ENCODE measurements around the gene COLGALT1.
"Not testable (repeated sequence)": the region's sequence is repeated elsewhere in the genome, so short reads cannot be mapped to it uniquely, and the experiment has no call there.

Gene COLGALT1

GRCh38 chr19:17590866-17591265 lies 35.4 kb downstream of the COLGALT1 start:
- Histone ChIP-seq H2BK5ac (ENCODE audit: low read length) (no peak overlapping the region), H3K14ac (ENCODE audit: low read length) (no peak overlapping the region), H3K4me2 (ENCODE audit: insufficient read depth, low read length, poor library complexity, severe bottlenecking) (no peak overlapping the region), H2BK120ac (ENCODE audit: low read depth, low read length) (no peak overlapping the region), H4K8ac (ENCODE audit: low read depth, low read length) (no peak overlapping the region), H3K23ac (ENCODE audit: low read depth, low read length, poor library complexity) (no peak overlapping the region), H2BK12ac (ENCODE audit: low read length) (no peak overlapping the region), H2AK5ac (ENCODE audit: low read depth, low read length) (no peak overlapping the region), H3K27me3 (ENCODE audit: control insufficient read depth in 3 of 3, insufficient read depth in 3 of 3, low read depth in 1 of 3, low read length in 3 of 3) (no peaks in the 10 kb centered on the region), H2AFZ (ENCODE audit: low read length) (no peak overlapping the region), H3K9me3 (replicated peaks in 1 of 2; ENCODE audit: control insufficient read depth in 2 of 2, insufficient read depth in 1 of 2, low read depth in 1 of 2, low read length in 2 of 2) (no peaks in the 10 kb centered on the region), H3K18ac (ENCODE audit: low read length) (no peak overlapping the region), H4K91ac (ENCODE audit: low read depth, low read length, poor library complexity) (no peak overlapping the region), H3K4ac (ENCODE audit: low read length) (no peak overlapping the region), H3K9ac (ENCODE audit: low read depth, low read length, poor library complexity) (no peak overlapping the region), H3K36me3 (replicated peaks in 1 of 2; ENCODE audit: control insufficient read depth in 2 of 2, insufficient read depth in 2 of 2, low read length in 2 of 2) (no peaks in the 10 kb centered on the region), H2BK15ac (ENCODE audit: low read length) (no peak overlapping the region), H3K4me1 (ENCODE audit: control insufficient read depth in 2 of 2, insufficient read depth in 1 of 2, low read depth in 1 of 2, low read length in 2 of 2) (no peaks in the 10 kb centered on the region), H3K4me3 (ENCODE audit: low read length in 2 of 2) (no peak overlapping the region), H3K27ac (replicated peaks; ENCODE audit: low read length) (no peak overlapping the region), H3K79me1 (ENCODE audit: low read depth, low read length) (no peaks in the 10 kb centered on the region)
- DNase-seq (ENCODE audit: low spot score): no peak
- WGBS, 2 donors (ENCODE audit: extremely low coverage in 2 of 2, insufficient read length in 2 of 2, insufficient replicate concordance in 1 of 2): no CpG with 5 or more reads among the region's 1 CpG

GRCh38 chr19:17594296-17594695 lies 38.8 kb downstream of the COLGALT1 start:
- H2BK120ac ChIP-seq (ENCODE audit: low read depth, low read length); H3K27ac ChIP-seq (replicated peaks; ENCODE audit: low read length); H3K18ac ChIP-seq (ENCODE audit: low read length); H2BK15ac ChIP-seq (ENCODE audit: low read length); H2BK12ac ChIP-seq (ENCODE audit: low read length); H3K4me3 ChIP-seq (ENCODE audit: low read length in 2 of 2); H3K14ac ChIP-seq (ENCODE audit: low read length); H4K8ac ChIP-seq (ENCODE audit: low read depth, low read length); H3K23ac ChIP-seq (ENCODE audit: low read depth, low read length, poor library complexity); H3K36me3 ChIP-seq (replicated peaks in 1 of 2; ENCODE audit: control insufficient read depth in 2 of 2, insufficient read depth in 2 of 2, low read length in 2 of 2); H3K27me3 ChIP-seq (ENCODE audit: control insufficient read depth in 3 of 3, insufficient read depth in 3 of 3, low read depth in 1 of 3, low read length in 3 of 3); H3K4ac ChIP-seq (ENCODE audit: low read length); H3K79me1 ChIP-seq (ENCODE audit: low read depth, low read length); DNase-seq (ENCODE audit: low spot score); H3K4me1 ChIP-seq (ENCODE audit: control insufficient read depth in 2 of 2, insufficient read depth in 1 of 2, low read depth in 1 of 2, low read length in 2 of 2); H3K9ac ChIP-seq (ENCODE audit: low read depth, low read length, poor library complexity); H2AFZ ChIP-seq (ENCODE audit: low read length); H3K4me2 ChIP-seq (ENCODE audit: insufficient read depth, low read length, poor library complexity, severe bottlenecking); H2AK5ac ChIP-seq (ENCODE audit: low read depth, low read length); H4K91ac ChIP-seq (ENCODE audit: low read depth, low read length, poor library complexity); H2BK5ac ChIP-seq (ENCODE audit: low read length); H3K9me3 ChIP-seq (replicated peaks in 1 of 2; ENCODE audit: control insufficient read depth in 2 of 2, insufficient read depth in 1 of 2, low read depth in 1 of 2, low read length in 2 of 2): not testable (repeated sequence)
- no CpG with 5 or more reads among the region's 7 CpGs for WGBS, 2 donors (ENCODE audit: extremely low coverage in 2 of 2, insufficient read length in 2 of 2, insufficient replicate concordance in 1 of 2)

GRCh38 chr19:17598063-17598462 lies 42.6 kb downstream of the COLGALT1 start:
- H3K18ac ChIP-seq (ENCODE audit: low read length); H2BK15ac ChIP-seq (ENCODE audit: low read length); H2BK12ac ChIP-seq (ENCODE audit: low read length); H4K8ac ChIP-seq (ENCODE audit: low read depth, low read length); H2AFZ ChIP-seq (ENCODE audit: low read length); H3K4me1 ChIP-seq (ENCODE audit: control insufficient read depth in 2 of 2, insufficient read depth in 1 of 2, low read depth in 1 of 2, low read length in 2 of 2); H4K91ac ChIP-seq (ENCODE audit: low read depth, low read length, poor library complexity); H3K14ac ChIP-seq (ENCODE audit: low read length); DNase-seq (ENCODE audit: low spot score); H3K27ac ChIP-seq (replicated peaks; ENCODE audit: low read length); H3K23ac ChIP-seq (ENCODE audit: low read depth, low read length, poor library complexity); H3K4me2 ChIP-seq (ENCODE audit: insufficient read depth, low read length, poor library complexity, severe bottlenecking); H3K4ac ChIP-seq (ENCODE audit: low read length); H3K79me1 ChIP-seq (ENCODE audit: low read depth, low read length); H2BK120ac ChIP-seq (ENCODE audit: low read depth, low read length); H3K36me3 ChIP-seq (replicated peaks in 1 of 2; ENCODE audit: control insufficient read depth in 2 of 2, insufficient read depth in 2 of 2, low read length in 2 of 2); H2BK5ac ChIP-seq (ENCODE audit: low read length); H3K4me3 ChIP-seq (ENCODE audit: low read length in 2 of 2); H3K27me3 ChIP-seq (ENCODE audit: control insufficient read depth in 3 of 3, insufficient read depth in 3 of 3, low read depth in 1 of 3, low read length in 3 of 3); H3K9ac ChIP-seq (ENCODE audit: low read depth, low read length, poor library complexity); H3K9me3 ChIP-seq (replicated peaks in 1 of 2; ENCODE audit: control insufficient read depth in 2 of 2, insufficient read depth in 1 of 2, low read depth in 1 of 2, low read length in 2 of 2); H2AK5ac ChIP-seq (ENCODE audit: low read depth, low read length): not testable (repeated sequence)
- no CpG with 5 or more reads among the region's 8 CpGs for WGBS, 2 donors (ENCODE audit: extremely low coverage in 2 of 2, insufficient read length in 2 of 2, insufficient replicate concordance in 1 of 2)

- Histone ChIP-seq H3K36me3 (replicated peaks in 1 of 2; ENCODE audit: control insufficient read depth in 2 of 2, insufficient read depth in 2 of 2, low read length in 2 of 2) (no peaks in the 10 kb centered on the region), H3K4ac (ENCODE audit: low read length) (no peak overlapping the region), H2AFZ (ENCODE audit: low read length) (no peak overlapping the region), H3K9me3 (replicated peaks in 1 of 2; ENCODE audit: control insufficient read depth in 2 of 2, insufficient read depth in 1 of 2, low read depth in 1 of 2, low read length in 2 of 2) (peaks cover 0 to 2% of the 10 kb centered on the region in 2 donors), H2AK5ac (ENCODE audit: low read depth, low read length) (no peak overlapping the region), H3K23ac (ENCODE audit: low read depth, low read length, poor library complexity) (no peak overlapping the region), H3K79me1 (ENCODE audit: low read depth, low read length) (no peaks in the 10 kb centered on the region), H2BK120ac (ENCODE audit: low read depth, low read length) (no peak overlapping the region), H3K4me1 (ENCODE audit: control insufficient read depth in 2 of 2, insufficient read depth in 1 of 2, low read depth in 1 of 2, low read length in 2 of 2) (peaks cover 0 to 4% of the 10 kb centered on the region in 2 donors), H2BK5ac (ENCODE audit: low read length) (no peak overlapping the region), H3K9ac (ENCODE audit: low read depth, low read length, poor library complexity) (no peak overlapping the region), H3K14ac (ENCODE audit: low read length) (no peak overlapping the region), H3K4me2 (ENCODE audit: insufficient read depth, low read length, poor library complexity, severe bottlenecking) (no peak overlapping the region), H2BK15ac (ENCODE audit: low read length) (no peak overlapping the region), H4K91ac (ENCODE audit: low read depth, low read length, poor library complexity) (no peak overlapping the region), H4K8ac (ENCODE audit: low read depth, low read length) (no peak overlapping the region), H3K27ac (replicated peaks; ENCODE audit: low read length) (no peak overlapping the region), H2BK12ac (ENCODE audit: low read length) (no peak overlapping the region), H3K4me3 (ENCODE audit: low read length in 2 of 2) (no peak overlapping the region), H3K27me3 (ENCODE audit: control insufficient read depth in 3 of 3, insufficient read depth in 3 of 3, low read depth in 1 of 3, low read length in 3 of 3) (no peaks in the 10 kb centered on the region), H3K18ac (ENCODE audit: low read length) (no peak overlapping the region)
- no CpG with 5 or more reads among the region's 9 CpGs for WGBS, 2 donors (ENCODE audit: extremely low coverage in 2 of 2, insufficient read length in 2 of 2, insufficient replicate concordance in 1 of 2)
- no peak for DNase-seq (ENCODE audit: low spot score)
These were observed 43.5 kb downstream of the COLGALT1 start for GRCh38 chr19:17598953-17599352.

Measured in neuronal stem cell (in vitro differentiated cells).